HG03045 (cell line): ENCODE data around the gene NUDT16L1.
A peak's percentile ranks its signal among the peaks of the same experiment; 100 is the strongest.
"Not testable (repeated sequence)": the region's sequence is repeated elsewhere in the genome, so short reads cannot be mapped to it uniquely, and the experiment has no call there.

Source experiments
- ATAC-seq: cut with Tn5 transposase; IDR thresholded peaks from one replicate; pipeline ENCODE4 v1.9.1; 2021; ENCODE audit warnings: mild to moderate bottlenecking, moderate library complexity; ENCODE audit not compliant: unreplicated experiment

NUDT16L1 gene

DNA sequence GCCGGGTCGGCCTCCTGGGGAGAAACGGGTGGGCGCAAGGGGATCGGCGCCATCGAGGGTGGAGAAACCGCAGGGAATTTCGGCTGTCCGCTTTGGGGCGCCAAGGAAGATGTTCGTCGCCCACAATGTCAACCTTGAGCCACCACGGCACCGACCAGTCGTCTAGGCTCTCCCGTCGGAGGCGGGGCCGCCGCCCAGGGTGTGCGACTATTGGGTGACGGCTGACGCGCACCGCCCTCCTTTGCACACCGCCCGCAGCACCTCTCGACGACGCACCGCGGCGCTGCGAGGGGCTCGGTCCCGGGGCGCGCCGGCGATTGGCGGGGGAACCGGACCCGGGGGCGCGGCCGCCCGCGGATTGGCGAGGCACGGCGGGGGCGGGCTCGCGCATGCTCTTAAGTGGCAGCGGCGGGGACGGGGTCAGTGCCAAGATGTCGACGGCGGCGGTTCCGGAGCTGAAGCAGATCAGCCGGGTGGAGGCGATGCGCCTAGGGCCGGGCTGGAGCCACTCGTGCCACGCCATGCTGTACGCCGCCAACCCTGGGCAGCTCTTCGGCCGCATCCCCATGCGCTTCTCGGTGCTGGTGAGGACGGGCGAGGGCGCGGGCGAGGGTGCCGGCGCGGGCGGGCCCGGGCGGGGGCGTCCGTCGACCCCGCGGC lies at the start of gene NUDT16L1:
TSS of gene NUDT16L1 (plus strand) at position 267 of the 660 bp plus-strand sequence. CDS start at position 432, 165 bp downstream.
- peak; percentile 93 for ATAC-seq

- no peak for ATAC-seq
Measured at GRCh38 chr16:4646773-4647643, 46.4 kb upstream of the NUDT16L1 start.

DNA sequence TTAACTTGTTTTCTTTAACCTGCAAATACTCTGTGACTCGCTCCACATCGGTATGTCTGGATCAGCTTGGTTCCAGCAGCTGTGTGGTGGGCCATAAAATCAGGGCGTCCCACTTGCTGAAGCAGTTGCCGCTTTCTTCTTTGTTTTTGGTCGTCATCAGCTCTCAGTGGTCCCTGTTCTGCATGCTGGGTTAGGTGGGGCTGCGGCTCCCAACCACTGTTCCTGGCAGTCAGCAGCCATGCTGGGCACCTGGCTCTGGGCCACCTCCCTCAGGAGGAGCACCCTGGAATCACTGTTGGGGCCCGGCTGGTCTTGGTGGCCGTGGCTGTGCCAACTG lies 45.8 kb upstream of the NUDT16L1 start:
- ATAC-seq, result no peak

DNA sequence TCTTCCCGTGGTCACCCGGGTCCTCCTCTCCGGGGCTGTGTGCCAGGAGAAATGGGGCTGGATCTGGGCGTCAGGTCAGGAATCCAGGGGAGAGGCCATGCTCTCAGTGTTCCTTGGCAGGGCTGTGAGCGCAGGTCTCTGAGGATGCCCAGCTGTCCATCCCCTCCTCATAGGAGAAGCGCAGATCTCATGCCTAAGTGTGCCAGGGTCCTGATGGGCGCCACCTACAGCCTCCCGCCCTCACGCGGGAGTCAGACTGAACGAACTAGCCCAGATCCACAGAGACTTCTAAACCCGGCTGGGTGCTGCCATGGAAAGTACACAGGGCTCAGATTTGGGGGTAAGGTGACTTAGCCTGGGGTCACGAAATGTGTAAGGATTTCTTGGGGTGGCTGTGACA lies 44.4 kb upstream of the NUDT16L1 start:
- ATAC-seq, result no peak

GRCh38 chr16:4649744-4650442 lies 43.5 kb upstream of the NUDT16L1 start:
- ATAC-seq, result no peak

DNA sequence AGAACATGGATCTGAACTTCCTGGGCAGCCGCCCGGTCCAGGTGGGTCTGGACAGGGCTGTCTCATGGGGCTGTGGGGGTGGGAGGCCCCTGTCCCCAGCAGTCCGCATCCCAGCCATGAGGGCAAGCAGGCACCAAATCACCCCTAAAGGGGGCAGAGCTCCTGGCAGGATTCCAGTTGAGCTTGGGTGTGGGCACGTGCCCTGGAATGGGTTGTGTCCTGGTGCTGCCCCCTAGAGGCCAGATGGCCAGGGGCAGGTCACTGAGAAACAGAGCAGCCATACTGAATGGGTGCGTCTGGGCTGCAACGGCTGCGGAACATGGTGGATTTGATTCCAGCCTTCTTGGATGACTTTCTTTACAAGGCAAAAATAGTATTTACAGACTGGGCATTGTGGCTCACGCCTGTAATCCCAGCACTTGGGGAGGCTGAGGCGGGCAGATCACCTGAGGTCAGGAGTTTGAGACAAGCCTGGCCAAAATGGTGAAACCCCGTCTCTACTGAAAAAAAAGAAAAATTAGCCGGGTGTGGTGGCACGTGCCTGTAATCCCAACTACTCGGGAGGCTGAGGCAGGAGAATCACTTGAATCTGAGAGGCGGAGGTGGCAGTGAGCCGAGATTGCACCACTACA lies 42.8 kb upstream of the NUDT16L1 start:
- ATAC-seq, result not testable (repeated sequence)

DNA sequence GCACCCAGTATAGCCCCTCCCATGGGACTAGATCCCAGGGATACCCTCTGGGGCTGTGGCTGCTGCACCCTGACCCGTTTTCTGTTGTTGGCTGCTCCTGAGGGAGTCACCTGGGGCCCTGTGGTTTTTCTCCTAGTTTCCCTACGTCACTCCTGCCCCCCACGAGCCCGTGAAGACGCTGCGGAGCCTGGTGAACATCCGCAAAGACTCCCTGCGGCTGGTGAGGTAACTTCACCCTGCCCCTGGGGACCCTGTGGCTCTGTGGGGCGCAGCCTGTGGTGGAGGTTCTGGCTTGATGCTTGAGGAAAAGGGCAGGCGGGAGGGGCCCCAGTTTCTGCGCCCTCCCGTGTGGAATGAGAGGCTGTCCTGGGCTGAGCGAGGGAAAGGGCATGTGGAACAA lies 41.5 kb upstream of the NUDT16L1 start:
- ATAC-seq, result no peak

DNA sequence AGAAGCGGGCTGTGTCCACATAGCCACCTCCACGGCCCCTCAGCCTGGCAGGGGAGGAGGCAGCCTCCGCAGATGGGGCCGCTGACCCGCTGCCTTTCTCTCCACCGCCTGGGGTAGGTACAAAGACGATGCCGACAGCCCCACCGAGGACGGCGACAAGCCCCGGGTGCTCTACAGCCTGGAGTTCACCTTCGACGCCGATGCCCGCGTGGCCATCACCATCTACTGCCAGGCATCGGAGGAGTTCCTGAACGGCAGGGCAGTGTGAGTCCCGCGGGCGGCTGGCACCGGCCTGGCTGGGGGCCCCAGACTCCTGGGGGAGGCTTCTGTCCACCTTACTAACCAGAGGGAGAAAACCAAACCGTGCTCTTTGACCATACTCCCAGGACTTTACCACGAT lies 40.8 kb upstream of the NUDT16L1 start:
- no peak for ATAC-seq

DNA sequence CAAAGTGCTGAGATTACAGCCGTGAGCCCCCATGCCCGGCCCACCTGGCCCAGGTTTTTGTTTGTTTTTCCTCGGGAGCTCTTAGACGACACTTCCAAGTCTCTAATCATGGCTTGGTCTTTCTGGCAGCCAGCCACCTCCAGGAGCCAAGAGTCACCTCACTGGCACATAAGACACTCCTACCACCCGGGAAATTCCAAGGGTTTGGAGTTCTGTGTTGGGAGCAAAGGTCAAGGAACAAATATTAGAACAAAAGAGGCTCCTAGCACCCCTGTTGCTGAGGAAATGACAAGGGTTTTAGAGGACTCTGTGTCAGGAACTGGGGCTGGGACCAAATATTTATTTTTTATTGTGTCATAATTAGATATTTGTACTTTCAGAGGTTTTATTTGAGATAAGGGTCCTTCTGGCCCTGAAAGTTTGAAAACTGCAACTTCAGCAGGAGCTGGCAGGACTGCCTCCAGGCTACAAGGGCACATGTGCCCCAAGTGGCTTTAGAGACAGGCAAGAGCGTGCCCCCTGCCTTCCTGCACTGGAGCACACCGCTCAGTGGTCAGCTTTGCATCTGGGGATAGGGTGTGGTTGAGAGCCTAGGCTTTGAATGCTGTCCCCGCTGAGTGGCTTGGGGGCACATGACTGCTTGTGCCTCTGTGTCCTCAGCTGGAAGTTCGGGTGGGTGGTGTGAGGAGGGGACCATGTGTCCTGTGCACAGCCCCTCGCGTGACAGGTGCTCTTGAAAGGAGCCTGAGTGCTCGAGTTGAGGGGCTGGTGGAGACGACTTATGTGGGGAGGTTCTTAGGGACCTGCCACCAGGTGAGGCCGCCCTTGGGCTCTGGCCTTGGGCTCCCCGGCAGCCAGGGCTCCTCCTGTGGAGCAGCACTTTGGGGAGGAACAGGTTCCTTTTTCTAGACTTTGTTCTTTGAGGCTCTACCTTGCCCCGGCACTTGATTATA lies 39.1 kb upstream of the NUDT16L1 start:
- ATAC-seq, result no peak

DNA sequence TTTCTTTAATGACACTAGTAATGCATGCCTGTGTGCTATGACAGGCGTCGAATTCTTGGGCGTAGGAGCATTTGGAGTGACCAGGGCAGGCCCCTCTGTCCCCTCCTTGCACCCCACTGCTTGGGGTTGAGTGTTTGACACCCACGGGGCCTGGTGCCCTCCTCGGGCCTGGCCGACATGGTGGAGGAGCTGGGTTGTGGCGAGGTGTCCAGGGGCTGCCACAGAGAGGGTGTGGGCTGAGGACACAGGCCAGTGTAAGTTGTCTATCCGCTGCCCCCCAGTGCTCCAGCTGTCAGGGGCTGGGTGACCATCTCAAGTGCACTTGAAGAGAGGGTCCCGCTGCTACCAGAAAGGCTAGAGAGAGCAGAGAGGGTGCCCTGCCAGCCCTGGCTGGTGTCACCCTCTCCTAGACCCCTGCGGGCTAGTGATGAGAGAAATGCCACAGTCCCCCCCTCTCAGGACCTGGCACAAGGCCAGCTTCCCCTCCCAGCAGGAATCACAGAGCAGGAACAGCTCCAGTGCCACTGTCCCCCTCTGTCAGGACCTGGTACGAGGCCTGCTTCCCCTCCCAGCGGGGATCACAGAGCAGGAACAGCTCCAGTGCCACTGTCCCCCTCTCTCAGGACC lies 38.3 kb upstream of the NUDT16L1 start:
- ATAC-seq, result no peak

GRCh38 chr16:4655801-4656200 lies 37.6 kb upstream of the NUDT16L1 start:
- no peak for ATAC-seq

DNA sequence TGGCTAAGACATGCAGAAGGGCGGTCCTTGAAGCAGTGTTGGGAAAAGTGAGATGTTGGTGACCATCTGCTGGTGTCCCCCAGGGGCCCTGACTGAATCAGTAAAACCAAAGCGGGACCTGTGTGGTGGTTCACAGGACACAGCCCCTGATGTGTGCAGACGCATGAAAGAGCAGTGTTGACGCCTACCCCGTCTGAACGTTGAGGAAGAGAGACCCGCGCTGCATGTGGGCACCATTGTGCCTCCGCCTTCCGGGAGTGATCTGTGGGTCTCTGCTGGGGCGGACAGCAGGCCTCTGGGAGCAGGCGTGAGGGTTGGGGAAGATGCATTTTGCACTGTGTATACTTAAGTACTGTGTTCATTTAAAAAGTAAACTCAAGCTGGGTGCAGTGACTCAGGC lies 37.1 kb upstream of the NUDT16L1 start:
- no peak for ATAC-seq

- no peak for ATAC-seq
Measured at GRCh38 chr16:4656695-4657686, 36.4 kb upstream of the NUDT16L1 start.

- ATAC-seq, result no peak
Measured at GRCh38 chr16:4659363-4660353, 33.7 kb upstream of the NUDT16L1 start.

GRCh38 chr16:4660454-4661007 lies 32.8 kb upstream of the NUDT16L1 start:
- ATAC-seq, result no peak

- ATAC-seq, result no peak
Measured at GRCh38 chr16:4661661-4662060, 31.7 kb upstream of the NUDT16L1 start.

GRCh38 chr16:4663465-4663776 lies 29.9 kb upstream of the NUDT16L1 start:
- ATAC-seq, result no peak
